Gastroesophageal sphincter (tissue), 3 donors: ENCODE results near the gene ZNRD2.

Experiments used
- CTCF ChIP-seq, 4 experiments: fragments of 200-600 bp in 2 of 4; fragments of 450-650 bp in 2 of 4; sonication (generic) in 1 of 4; IDR thresholded peaks; one replicate each; pipeline ENCODE4 v1.5.1; 2017 to 2019; ENCODE audit warnings: antibody characterized with exemption in 4 of 4, mild to moderate bottlenecking in 2 of 4, moderate library complexity in 2 of 4
- POLR2AphosphoS5 ChIP-seq: sonication (generic); formaldehyde crosslinking; IDR thresholded peaks from one replicate; pipeline ENCODE4 v1.6.1; 2017; ENCODE audit warnings: antibody characterized with exemption

- TF ChIP-seq POLR2AphosphoS5 = no peak
- TF ChIP-seq CTCF (IDR thresholded peaks at IDR 0.05) = no peak
Observed at GRCh38 chr11:65598258-65598699, 28.0 kb downstream of the ZNRD2 start.
